ENCODE data around the gene SARDH.

SARDH gene

DNA sequence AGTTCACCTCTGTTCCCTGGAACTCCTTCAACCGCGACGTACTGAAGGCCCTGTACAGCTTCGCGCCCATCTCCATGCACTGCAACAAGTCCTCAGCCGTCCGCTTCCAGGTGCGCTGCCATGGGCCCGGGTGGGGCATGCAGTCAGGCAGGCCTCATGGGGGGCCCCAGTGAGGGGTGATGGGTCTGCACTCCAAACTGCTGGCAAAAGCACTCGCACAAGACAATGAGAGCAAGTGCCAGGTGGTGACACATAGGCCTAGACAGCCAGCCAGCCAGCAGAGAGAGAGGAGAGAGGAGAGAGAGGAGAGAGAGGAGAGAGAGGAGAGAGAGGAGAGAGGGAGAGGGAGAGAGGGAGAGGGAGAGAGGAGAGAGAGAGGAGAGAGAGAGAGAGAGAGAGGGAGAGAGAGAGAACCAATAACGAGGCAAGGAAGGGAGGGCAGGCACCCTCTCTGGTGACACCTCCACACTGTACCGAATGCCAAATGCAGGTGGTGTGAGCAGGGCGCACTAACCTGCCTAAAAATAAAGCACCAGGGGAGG is 81.0 kb downstream of the SARDH start:
- TF ChIP-seq, protein P1, sequence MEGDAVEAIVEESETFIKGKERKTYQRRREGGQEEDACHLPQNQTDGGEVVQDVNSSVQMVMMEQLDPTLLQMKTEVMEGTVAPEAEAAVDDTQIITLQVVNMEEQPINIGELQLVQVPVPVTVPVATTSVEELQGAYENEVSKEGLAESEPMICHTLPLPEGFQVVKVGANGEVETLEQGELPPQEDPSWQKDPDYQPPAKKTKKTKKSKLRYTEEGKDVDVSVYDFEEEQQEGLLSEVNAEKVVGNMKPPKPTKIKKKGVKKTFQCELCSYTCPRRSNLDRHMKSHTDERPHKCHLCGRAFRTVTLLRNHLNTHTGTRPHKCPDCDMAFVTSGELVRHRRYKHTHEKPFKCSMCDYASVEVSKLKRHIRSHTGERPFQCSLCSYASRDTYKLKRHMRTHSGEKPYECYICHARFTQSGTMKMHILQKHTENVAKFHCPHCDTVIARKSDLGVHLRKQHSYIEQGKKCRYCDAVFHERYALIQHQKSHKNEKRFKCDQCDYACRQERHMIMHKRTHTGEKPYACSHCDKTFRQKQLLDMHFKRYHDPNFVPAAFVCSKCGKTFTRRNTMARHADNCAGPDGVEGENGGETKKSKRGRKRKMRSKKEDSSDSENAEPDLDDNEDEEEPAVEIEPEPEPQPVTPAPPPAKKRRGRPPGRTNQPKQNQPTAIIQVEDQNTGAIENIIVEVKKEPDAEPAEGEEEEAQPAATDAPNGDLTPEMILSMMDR (IDR thresholded peaks at IDR 0.05; ENCODE audit: low read depth, low read length), result no peak
- Histone ChIP-seq H3K36me3 (peaks cover 31% of the 10 kb centered on the region), H3K9me3 (ENCODE audit: severe bottlenecking) (no peaks in the 10 kb centered on the region), H3K4me3 (ENCODE audit: low read depth, low read length) (no peak overlapping the region), H3K27me3 (ENCODE audit: insufficient read depth, low read depth, severe bottlenecking) (no peaks in the 10 kb centered on the region), H3K27ac (peak overlapping the region; percentile 32)
- DNase-seq, result no peak

- no peaks in the 10 kb centered on the region for H3K27me3 ChIP-seq (ENCODE audit: insufficient read depth, low read depth, severe bottlenecking)
- TF ChIP-seq, protein P1 (IDR thresholded peaks at IDR 0.05; ENCODE audit: low read depth, low read length), result no peak
- no peaks in the 10 kb centered on the region for H3K9me3 ChIP-seq (ENCODE audit: severe bottlenecking)
These were observed 81.7 kb downstream of the SARDH start for GRCh38 chr9:133656211-133657119.

DNA sequence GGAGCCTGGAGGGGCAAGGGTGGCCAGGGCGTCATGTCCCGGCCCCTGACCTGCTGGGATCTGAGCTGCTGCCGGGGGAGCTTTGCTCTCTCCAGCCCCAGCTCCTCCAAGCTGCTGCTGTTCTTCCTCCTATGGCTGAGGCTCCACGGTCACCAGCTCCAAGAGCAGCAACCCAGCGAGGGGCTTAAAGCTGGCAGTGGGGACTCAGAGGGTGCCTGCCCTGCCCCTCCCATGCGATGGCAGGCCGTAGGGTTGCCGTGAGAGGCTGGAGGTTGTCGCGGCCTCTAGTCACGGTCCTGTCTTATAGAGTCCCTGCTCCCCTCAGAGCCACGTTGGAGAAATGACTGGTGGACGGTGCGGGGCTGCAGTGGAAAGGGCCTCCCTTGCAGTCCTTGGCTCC is 82.5 kb downstream of the SARDH start:
- H3K27me3 ChIP-seq (ENCODE audit: insufficient read depth, low read depth, severe bottlenecking), result no peaks in the 10 kb centered on the region
- DNase-seq, result no peak
- H3K36me3 ChIP-seq, result peaks cover 29% of the 10 kb centered on the region
- H3K4me3 ChIP-seq (ENCODE audit: low read depth, low read length), result no peak overlapping the region
- peak overlapping the region; percentile 31 for H3K27ac ChIP-seq
- no peaks in the 10 kb centered on the region for H3K9me3 ChIP-seq (ENCODE audit: severe bottlenecking)
- TF ChIP-seq, protein P1 (IDR thresholded peaks at IDR 0.05; ENCODE audit: low read depth, low read length), result no peak

More at GRCh38 chr9:133656211-133657119, 81.7 kb downstream of the SARDH start:
- DNase-seq, result no peak
- Histone ChIP-seq H3K4me3 (ENCODE audit: low read depth, low read length) (no peak overlapping the region), H3K27ac (peak overlapping the region; percentile 32), H3K36me3 (peaks cover 29% of the 10 kb centered on the region)

DNA sequence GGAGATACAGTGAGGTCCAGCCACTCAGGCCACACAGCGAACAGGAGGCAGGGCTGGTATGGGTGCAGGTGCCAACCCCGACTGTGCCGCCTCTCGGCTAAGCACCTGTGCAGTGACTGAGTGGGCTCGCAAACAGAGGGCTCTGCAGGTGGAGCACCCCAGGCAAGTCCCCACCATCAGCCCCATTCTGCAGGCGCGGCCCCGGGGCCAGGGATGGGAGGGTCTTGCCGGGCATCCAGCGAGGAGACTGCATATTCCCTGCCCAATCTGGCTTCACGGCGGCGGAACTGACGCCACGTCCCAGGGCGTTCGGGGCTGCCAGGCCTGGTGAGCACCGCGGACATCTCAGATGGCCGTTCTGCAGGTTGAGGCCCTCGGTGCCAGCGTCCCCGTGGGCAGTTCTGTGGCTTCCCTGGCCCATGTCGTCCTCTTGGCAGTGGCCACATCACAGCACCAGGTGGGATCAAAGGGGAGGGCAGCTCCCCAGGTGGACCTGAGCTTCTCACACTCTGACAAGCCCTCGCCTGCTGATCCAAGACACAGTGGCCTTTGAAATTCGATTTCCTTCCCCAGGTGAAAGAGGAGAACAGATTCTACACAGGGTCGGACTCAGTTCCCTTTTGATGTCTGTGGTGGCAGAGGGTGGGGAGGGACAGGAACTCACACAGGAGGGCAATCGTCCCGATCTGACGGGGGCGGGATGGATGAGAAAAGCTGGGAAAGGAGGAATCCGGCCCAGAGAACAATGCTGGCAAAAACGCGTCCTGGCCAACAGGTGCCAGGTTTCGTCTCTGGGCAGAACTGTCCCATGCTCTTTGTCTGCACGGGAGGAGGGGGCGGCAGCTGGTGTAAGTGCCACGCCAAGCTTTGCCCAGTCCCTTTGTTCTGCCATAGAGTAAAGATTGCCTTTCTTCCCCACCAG is 83.2 kb downstream of the SARDH start:
- Histone ChIP-seq H3K4me3 (ENCODE audit: low read depth, low read length) (no peak overlapping the region), H3K27ac (no peak overlapping the region; the same call in 1 of the 2 replicates), H3K36me3 (peaks cover 29% of the 10 kb centered on the region), H3K27me3 (ENCODE audit: insufficient read depth, low read depth, severe bottlenecking) (no peaks in the 10 kb centered on the region), H3K9me3 (ENCODE audit: severe bottlenecking) (no peaks in the 10 kb centered on the region)
- DNase-seq, result no peak
- TF ChIP-seq, protein P1 (IDR thresholded peaks at IDR 0.05; ENCODE audit: low read depth, low read length), result no peak

GRCh38 chr9:133653638-133654037 is 84.5 kb downstream of the SARDH start:
- H3K4me3 ChIP-seq (ENCODE audit: low read depth, low read length), result no peak overlapping the region
- no peaks in the 10 kb centered on the region for H3K9me3 ChIP-seq (ENCODE audit: severe bottlenecking)
- H3K27me3 ChIP-seq (ENCODE audit: insufficient read depth, low read depth, severe bottlenecking), result no peaks in the 10 kb centered on the region
- no peak overlapping the region for H3K27ac ChIP-seq
- peaks cover 29% of the 10 kb centered on the region for H3K36me3 ChIP-seq
- TF ChIP-seq, protein P1 (IDR thresholded peaks at IDR 0.05; ENCODE audit: low read depth, low read length), result no peak
- DNase-seq, result no peak

All from WERI-Rb-1 (cell line).